Measurements from ENCODE around the gene CYB5R3. TPM values are rescaled to one million over a fixed set of nuclear protein-coding genes. Genes with fewer than 3 reads are reported as not detected.
"Not testable (repeated sequence)": the region's sequence is repeated elsewhere in the genome, so short reads cannot be mapped to it uniquely, and the experiment has no call there.

The CYB5R3 gene
- total RNA-seq, 4 donors from 2014 or later: 127 to 268 (median 155) TPM

GRCh38 chr22:42608136-42608822, 40.9 kb downstream of the CYB5R3 start:
- WGBS, 2 donors (ENCODE audit: low coverage in 1 of 2): 57 to 68% methylated on average over 11 of the region's 11 CpGs
- Histone ChIP-seq H3K27ac (peak overlapping the region in 3 of 4 donors; percentile 67 to 78 (median 69)), H3K36me3 (peaks cover 0 to 18% of the 10 kb centered on the region in 2 donors), H3K4me1 (peaks cover 4 to 98% (median 49%) of the 10 kb centered on the region in 3 donors), H3K4me3 (peak overlapping the region in 1 of 2 donors; percentile 7), H3K9me3 (no peaks in the 10 kb centered on the region), H3K27me3 (no peaks in the 10 kb centered on the region)
- TF ChIP-seq, protein P1, sequence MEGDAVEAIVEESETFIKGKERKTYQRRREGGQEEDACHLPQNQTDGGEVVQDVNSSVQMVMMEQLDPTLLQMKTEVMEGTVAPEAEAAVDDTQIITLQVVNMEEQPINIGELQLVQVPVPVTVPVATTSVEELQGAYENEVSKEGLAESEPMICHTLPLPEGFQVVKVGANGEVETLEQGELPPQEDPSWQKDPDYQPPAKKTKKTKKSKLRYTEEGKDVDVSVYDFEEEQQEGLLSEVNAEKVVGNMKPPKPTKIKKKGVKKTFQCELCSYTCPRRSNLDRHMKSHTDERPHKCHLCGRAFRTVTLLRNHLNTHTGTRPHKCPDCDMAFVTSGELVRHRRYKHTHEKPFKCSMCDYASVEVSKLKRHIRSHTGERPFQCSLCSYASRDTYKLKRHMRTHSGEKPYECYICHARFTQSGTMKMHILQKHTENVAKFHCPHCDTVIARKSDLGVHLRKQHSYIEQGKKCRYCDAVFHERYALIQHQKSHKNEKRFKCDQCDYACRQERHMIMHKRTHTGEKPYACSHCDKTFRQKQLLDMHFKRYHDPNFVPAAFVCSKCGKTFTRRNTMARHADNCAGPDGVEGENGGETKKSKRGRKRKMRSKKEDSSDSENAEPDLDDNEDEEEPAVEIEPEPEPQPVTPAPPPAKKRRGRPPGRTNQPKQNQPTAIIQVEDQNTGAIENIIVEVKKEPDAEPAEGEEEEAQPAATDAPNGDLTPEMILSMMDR (IDR thresholded peaks at IDR 0.05): no peak
- TF ChIP-seq EP300 (IDR thresholded peaks at IDR 0.05): no peak
- no peak for TF ChIP-seq POLR2AphosphoS5 (IDR thresholded peaks at IDR 0.05)
- no peak for TF ChIP-seq POLR2A (IDR thresholded peaks at IDR 0.05)
- ATAC-seq: no peak

- Histone ChIP-seq H3K4me1 (peaks cover 4 to 98% (median 43%) of the 10 kb centered on the region in 3 donors), H3K36me3 (peaks cover 0 to 22% of the 10 kb centered on the region in 2 donors), H3K27ac (peak overlapping the region in 3 of 4 donors; percentile 35 to 78 (median 69))
- not testable (repeated sequence) for ATAC-seq, H3K27me3 ChIP-seq, H3K9me3 ChIP-seq, H3K4me3 ChIP-seq
- no CpG with 5 or more reads among the region's 31 CpGs for WGBS, 2 donors (ENCODE audit: low coverage in 1 of 2)
Observed at GRCh38 chr22:42607641-42608040, 41.6 kb downstream of the CYB5R3 start.

DNA sequence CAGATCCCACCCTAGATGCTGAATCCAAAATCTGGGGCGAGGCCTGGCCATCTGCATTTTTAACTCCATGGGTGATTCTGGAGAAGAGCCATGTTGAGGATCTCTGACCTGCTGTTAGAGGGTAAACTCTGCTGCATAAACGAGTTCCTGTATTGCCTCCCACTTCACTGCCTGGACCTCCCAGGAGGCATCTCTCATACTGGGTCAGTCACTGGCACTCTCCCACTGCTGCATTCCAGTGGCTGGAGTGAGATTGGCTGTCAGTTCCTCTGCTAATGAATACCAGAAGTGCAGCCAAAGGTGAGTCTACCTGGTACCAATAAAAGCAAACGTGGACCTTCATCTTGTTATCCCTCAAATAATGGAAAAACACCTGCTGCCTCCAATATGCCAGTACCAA, 44.8 kb downstream of the CYB5R3 start:
- Histone ChIP-seq H3K4me1 (peaks cover 4 to 66% (median 25%) of the 10 kb centered on the region in 3 donors), H3K27ac (no peak overlapping the region), H3K36me3 (peaks cover 0 to 48% of the 10 kb centered on the region in 2 donors), H3K27me3 (no peaks in the 10 kb centered on the region), H3K4me3 (no peak overlapping the region), H3K9me3 (no peaks in the 10 kb centered on the region)
- TF ChIP-seq POLR2A (IDR thresholded peaks at IDR 0.05): no peak
- WGBS, 2 donors (ENCODE audit: low coverage in 1 of 2): 0 to 29% methylated on average over 1 of the region's 3 CpGs
- ATAC-seq: no peak

GRCh38 chr22:42603427-42603826, 45.8 kb downstream of the CYB5R3 start:
- Histone ChIP-seq H3K27ac (no peak overlapping the region), H3K27me3 (no peaks in the 10 kb centered on the region), H3K4me3 (no peak overlapping the region), H3K36me3 (peaks cover 0 to 57% of the 10 kb centered on the region in 2 donors), H3K9me3 (no peaks in the 10 kb centered on the region), H3K4me1 (peaks cover 0 to 56% (median 17%) of the 10 kb centered on the region in 3 donors)
- ATAC-seq: no peak
- TF ChIP-seq POLR2A (IDR thresholded peaks at IDR 0.05) (no peak), POLR2AphosphoS5 (IDR thresholded peaks at IDR 0.05) (no peak), EP300 (IDR thresholded peaks at IDR 0.05) (no peak)
- TF ChIP-seq, protein P1 (IDR thresholded peaks at IDR 0.05): no peak
- 83% methylated on average over 1 to 2 of the region's 2 CpGs for WGBS, 2 donors (ENCODE audit: low coverage in 1 of 2)

DNA sequence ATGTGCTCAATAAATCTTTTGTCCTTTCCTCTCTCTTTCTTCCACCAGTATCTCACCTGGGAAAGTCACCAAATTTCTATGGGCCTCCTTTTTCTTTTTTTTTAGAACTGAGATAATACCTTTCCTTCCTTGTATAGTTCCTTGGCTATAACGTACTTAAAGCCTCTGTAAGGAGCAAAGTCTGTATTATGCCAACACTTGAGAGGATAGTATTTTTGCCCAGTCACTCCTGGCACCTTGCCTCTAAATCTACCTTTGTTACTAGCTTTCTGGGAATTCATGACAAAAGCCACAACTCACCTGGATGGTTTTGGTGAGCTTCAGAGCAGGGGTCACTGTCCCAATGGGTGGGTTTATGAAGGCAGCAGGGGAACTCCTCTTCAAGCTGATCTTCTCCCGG, 46.7 kb downstream of the CYB5R3 start:
- H3K27ac ChIP-seq: no peak overlapping the region
- no peak for TF ChIP-seq POLR2A (IDR thresholded peaks at IDR 0.05)
- TF ChIP-seq, protein P1 (IDR thresholded peaks at IDR 0.05): no peak
- TF ChIP-seq POLR2AphosphoS5 (IDR thresholded peaks at IDR 0.05): no peak
- no peaks in the 10 kb centered on the region for H3K27me3 ChIP-seq
- H3K36me3 ChIP-seq: peaks cover 0 to 67% of the 10 kb centered on the region in 2 donors
- WGBS, 2 donors (ENCODE audit: low coverage in 1 of 2): 63 to 100% methylated on average over 1 of the region's 2 CpGs
- no peak overlapping the region for H3K4me3 ChIP-seq
- no peaks in the 10 kb centered on the region for H3K9me3 ChIP-seq
- H3K4me1 ChIP-seq: peaks cover 0 to 51% (median 17%) of the 10 kb centered on the region in 3 donors
- no peak for ATAC-seq

- Histone ChIP-seq H3K27ac (no peak overlapping the region), H3K9me3 (no peaks in the 10 kb centered on the region), H3K4me3 (no peak overlapping the region), H3K27me3 (no peaks in the 10 kb centered on the region), H3K36me3 (peaks cover 0 to 69% of the 10 kb centered on the region in 2 donors), H3K4me1 (peaks cover 0 to 51% (median 17%) of the 10 kb centered on the region in 3 donors)
- ATAC-seq: no peak
- 76 to 92% methylated on average over 2 to 5 of the region's 6 CpGs for WGBS, 2 donors (ENCODE audit: low coverage in 1 of 2)
- TF ChIP-seq POLR2A (IDR thresholded peaks at IDR 0.05) (no peak), EP300 (IDR thresholded peaks at IDR 0.05) (no peak), POLR2AphosphoS5 (IDR thresholded peaks at IDR 0.05) (no peak)
- TF ChIP-seq, protein P1 (IDR thresholded peaks at IDR 0.05): no peak
Observed at GRCh38 chr22:42601879-42602465, 47.2 kb downstream of the CYB5R3 start.

All from gastroesophageal sphincter (tissue), 4 donors.